ENCODE data around the gene HECTD3. TPM values are rescaled to one million over a fixed set of nuclear protein-coding genes. Genes with fewer than 3 reads are reported as not detected.

Gene HECTD3
- total RNA-seq, 1 experiment from 2014 or later = 25.5 TPM

GRCh38 chr1:45038240-45038639 lies 27.1 kb upstream of the HECTD3 start:
- RAD21 ChIA-PET (ENCODE audit: low non-redundant PET in 1 of 2, low total read pairs in 2 of 2, uncharacterized antibody in 2 of 2, unreplicated experiment in 2 of 2) = no interaction called here

More at GRCh38 chr1:45038240-45038639, 27.1 kb upstream of the HECTD3 start:
- DNase-seq (ENCODE audit: low read depth, low spot score) (no peak), ATAC-seq (no peak)
- H2AFZ ChIP-seq (ENCODE audit: low read depth, low read length, poor library complexity, severe bottlenecking) = no peak overlapping the region
- no peak overlapping the region for H3K4me3 ChIP-seq (replicated peaks in 1 of 2; ENCODE audit: low read depth in 1 of 2, low read length in 2 of 2)
- no peaks in the 10 kb centered on the region for H3K9me3 ChIP-seq (ENCODE audit: control insufficient read depth in 1 of 2, insufficient read depth in 1 of 2, low read depth in 1 of 2, low read length in 2 of 2)
- H4K20me1 ChIP-seq (ENCODE audit: insufficient read depth) = no peaks in the 10 kb centered on the region
- no peaks in the 10 kb centered on the region for H3K36me3 ChIP-seq (ENCODE audit: control insufficient read depth in 1 of 2, insufficient read depth in 2 of 2, low read length in 2 of 2)
- TF ChIP-seq SP1 (IDR thresholded peaks at IDR 0.05; ENCODE audit: low read depth) (no peak), FOSL1 (IDR thresholded peaks at IDR 0.05; ENCODE audit: low read depth) (no peak), REST (IDR thresholded peaks at IDR 0.05; ENCODE audit: low read depth) (no peak), EGR1 (IDR thresholded peaks at IDR 0.05; ENCODE audit: low read depth) (no peak), POLR2AphosphoS5 (IDR thresholded peaks at IDR 0.05; ENCODE audit: low read depth, low read length) (no peak), CBX3 (IDR thresholded peaks at IDR 0.05; ENCODE audit: low read depth) (no peak), EZH2phosphoT487 (IDR thresholded peaks at IDR 0.05; ENCODE audit: borderline replicate concordance) (no peak), CEBPB (IDR thresholded peaks at IDR 0.05; ENCODE audit: low read depth) (no peak), ELF1 (IDR thresholded peaks at IDR 0.05; ENCODE audit: borderline replicate concordance, low read depth) (no peak), ZNF274 (IDR thresholded peaks at IDR 0.05; ENCODE audit: low read depth, low read length) (no peak), ATF3 (IDR thresholded peaks at IDR 0.05) (no peak), ZFX (IDR thresholded peaks at IDR 0.05) (no peak), MAX (IDR thresholded peaks at IDR 0.05) (no peak), RAD21 (IDR thresholded peaks at IDR 0.05; ENCODE audit: low read depth) (no peak)
- CTCF ChIA-PET = no interaction called here
- H3K9ac ChIP-seq (ENCODE audit: low read length) = no peak overlapping the region
- H3K4me2 ChIP-seq (ENCODE audit: low read length) = no peak overlapping the region
- H3K4me1 ChIP-seq (ENCODE audit: control insufficient read depth in 1 of 2, insufficient read depth in 2 of 2, low read length in 2 of 2) = peaks cover 0 to 5% of the 10 kb centered on the region in 2 experiments; a peak in 1 of 4 replicates
- intact Hi-C loops (cut with micrococcal nuclease) = no loop called here
- H3K27me3 ChIP-seq (ENCODE audit: insufficient read depth, low read length) = no peaks in the 10 kb centered on the region
- H3K79me2 ChIP-seq (ENCODE audit: insufficient read depth, low read length) = no peaks in the 10 kb centered on the region
- H3K9me2 ChIP-seq (ENCODE audit: insufficient read depth) = no peaks in the 10 kb centered on the region
- BruUV-seq (replicated peaks) = no TSS peak
- POLR2A ChIA-PET = no interaction called here
- no peak overlapping the region for H3K27ac ChIP-seq (ENCODE audit: low read depth, low read length)

Data from HCT116 (cell line).